GM12878 (cell line): ENCODE measurements around the gene PRTFDC1. TPM values are rescaled to one million over a fixed set of nuclear protein-coding genes. Genes with fewer than 3 reads are reported as not detected.
"Not testable (repeated sequence)": the region's sequence is repeated elsewhere in the genome, so short reads cannot be mapped to it uniquely, and the experiment has no call there.

ENCODE experiments used
- ATAC-seq: fragments of 200-7000 bp; cut with Tn5 transposase; 3 replicates; pipeline ENCODE4 v1.9.1; 2020; ENCODE audit warnings: mild to moderate bottlenecking, moderate library complexity
- BruUV-seq: library from RNA; stranded (reverse); fragments of 400-500 nt; replicated peaks from 2 replicates; lab custom pipeline; 2021; lab: Mats Ljungman, UMichigan
- CTCF ChIA-PET: fragments of 300-600 bp; sonication (Branson Sonifier 250); formaldehyde crosslinking; extraction: SDS; loops from one replicate; lab custom pipeline; 2021; ENCODE audit warnings: inconsistent platforms; lab: Yijun Ruan, JAX
- POLR2A ChIA-PET: fragments of 350-600 bp; formaldehyde crosslinking; extraction: SDS; loops from one replicate; lab custom pipeline; 2021; ENCODE audit warnings: inconsistent platforms; lab: Charles Lee
- RAD21 ChIA-PET: fragments of 300-600 bp; sonication (Branson Sonifier 250); formaldehyde crosslinking; loops from one replicate; lab custom pipeline; 2023; ENCODE audit warnings: antibody characterized with exemption; ENCODE audit not compliant: unreplicated experiment; lab: Charles Lee
- SMC1A ChIA-PET: fragments of 300-600 bp; sonication (Branson Sonifier 250); formaldehyde crosslinking; loops from one replicate; lab custom pipeline; 2023; ENCODE audit not compliant: unreplicated experiment, uncharacterized antibody; lab: Charles Lee
- DNase-seq: peaks from one replicate; pipeline ENCODE4 v3.0.0-alpha.2; 2011; ENCODE audit warnings: low read depth, low spot score
- FAIRE-seq: peaks from 3 replicates; lab custom pipeline; 2011; peaks lifted over from hg19 to GRCh38; lab: Jason Lieb, UNC
- H2AFZ ChIP-seq: 2 replicates; pipeline ENCODE4 v1.6.0; 2011; ENCODE audit warnings: low read depth, low read length, control low read depth; ENCODE audit not compliant: control insufficient read depth
- H3K27ac ChIP-seq: 2 replicates; pipeline ENCODE4 v1.5.1; 2011; ENCODE audit warnings: control low read depth; ENCODE audit not compliant: control insufficient read depth, insufficient read depth
- H3K27me3 ChIP-seq, 2 experiments: replicated peaks in 1 of 2; 2 replicates each; pipeline versions ENCODE4 v1.6.0 to v1.6.1; 2011; ENCODE audit warnings: low read length in 1 of 2; ENCODE audit not compliant: control insufficient read depth in 2 of 2, insufficient read depth in 2 of 2
- H3K36me3 ChIP-seq, 2 experiments: 2 replicates each; pipeline ENCODE4 v1.5.1; 2011; ENCODE audit warnings: low read length in 1 of 2; ENCODE audit not compliant: control insufficient read depth in 2 of 2, insufficient read depth in 2 of 2
- H3K4me1 ChIP-seq: 2 replicates; pipeline ENCODE4 v1.6.1; 2011; ENCODE audit warnings: mild to moderate bottlenecking, low read length, moderate library complexity, mixed read lengths; ENCODE audit not compliant: control insufficient read depth, insufficient read depth
- H3K4me2 ChIP-seq: 2 replicates; pipeline ENCODE4 v1.6.0; 2011; ENCODE audit warnings: control low read depth; ENCODE audit not compliant: control insufficient read depth, insufficient read depth
- H3K4me3 ChIP-seq: fragments of 200-600 bp; sonication (generic); 2 replicates; pipeline ENCODE4 v1.5.1; 2016
- H3K79me2 ChIP-seq: 2 replicates; pipeline ENCODE4 v1.6.0; 2011; ENCODE audit warnings: low read length; ENCODE audit not compliant: control insufficient read depth, insufficient read depth
- H3K9ac ChIP-seq: 2 replicates; pipeline ENCODE4 v1.8.0; 2011; ENCODE audit warnings: low read length, control low read depth, mixed read lengths; ENCODE audit not compliant: control insufficient read depth, insufficient read depth
- H3K9me3 ChIP-seq: replicated peaks from 3 replicates; pipeline ENCODE4 v1.5.1; 2011; ENCODE audit warnings: mild to moderate bottlenecking, low read length; ENCODE audit not compliant: control insufficient read depth, insufficient read depth
- H4K20me1 ChIP-seq: 2 replicates; pipeline ENCODE4 v1.6.0; 2011; ENCODE audit not compliant: control insufficient read depth, insufficient read depth
- FOXM1 ChIP-seq: IDR thresholded peaks from 2 replicates; pipeline ENCODE4 v1.6.1; 2012; ENCODE audit warnings: low read depth, mild to moderate bottlenecking, inconsistent platforms, low read length, moderate library complexity
- MTA3 ChIP-seq: IDR thresholded peaks from 2 replicates; pipeline ENCODE4 v1.6.1; 2012; ENCODE audit warnings: low read length, inconsistent platforms, borderline replicate concordance
- TCF3 ChIP-seq: IDR thresholded peaks from 2 replicates; pipeline ENCODE4 v1.6.1; 2012; ENCODE audit warnings: low read depth, mild to moderate bottlenecking, low read length, borderline replicate concordance; ENCODE audit not compliant: insufficient read depth
- WGBS: methylation state at CpG from one replicate; pipeline ENCODE4 v1.1.6; 2016; ENCODE audit warnings: low lambda C conversion rate; ENCODE audit not compliant: insufficient replicate concordance, insufficient coverage; ENCODE audit errors: missing lambda C conversion rate; 5-methylcytosine and 5-hydroxymethylcytosine counted together
- in situ Hi-C: fragments of 300-500 bp; cut with MboI; formaldehyde crosslinking; loops from 9 replicates; pipeline ENCODE4 v1.14.3; 2018; ENCODE audit warnings: mixed read lengths
- intact Hi-C: fragments of 100-400 bp; cut with micrococcal nuclease; formaldehyde crosslinking; loops from one replicate; pipeline ENCODE4 v1.14.2; 2022; ENCODE audit not compliant: unreplicated experiment
- polyA plus RNA-seq, 11 experiments: library from polyadenylated mRNA; depleted of rRNA in 4 of 11; unstranded in 6 of 11; stranded (reverse) in 5 of 11; fragments of >200 nt; fragmentation: Nextera tagmentation in 4 of 11; fragmentation: Illumina TruSeq in 1 of 11; extraction: Ambion mirVana in 4 of 11; extraction: Trizol in 1 of 11; gene quantifications; 1 replicate in 1 of 11; 2 replicates in 10 of 11; pipeline versions ENCODE4 v1.2.1 to v1.2.3, GENCODE V29; 2011 to 2016; ENCODE audit warnings: inconsistent platforms in 2 of 11, missing spikeins in 2 of 11, low read depth in 1 of 11
- total RNA-seq, 4 experiments: library from RNA; depleted of rRNA in 3 of 4; stranded (reverse); fragments of >200 nt in 3 of 4; fragmentation: Illumina TruSeq in 1 of 4; extraction: Trizol in 1 of 4; gene quantifications; 2 replicates each; pipeline versions ENCODE4 v1.2.1 to v1.2.3, GENCODE V29; 2013 to 2021
- TF ChIP-seq, protein P1 (sequence below): fragments of 450-650 bp; formaldehyde crosslinking; IDR thresholded peaks from 2 replicates; pipeline ENCODE4 v1.4.0; 2022; ENCODE audit warnings: mild to moderate bottlenecking, moderate library complexity
- TF ChIP-seq, protein P2 (sequence below): fragments of 450-650 bp; IDR thresholded peaks from 2 replicates; pipeline ENCODE4 v1.6.1; 2018; ENCODE audit warnings: mild to moderate bottlenecking, low read depth, moderate library complexity; ENCODE audit not compliant: partially characterized antibody

PRTFDC1 gene
- total and polyA plus RNA-seq, 10 of the 15 experiments (the other 5 are each of a cell fraction or from before 2014, with no cell fraction given), result 5.5 to 17.3 (median 11.3) TPM

DNA sequence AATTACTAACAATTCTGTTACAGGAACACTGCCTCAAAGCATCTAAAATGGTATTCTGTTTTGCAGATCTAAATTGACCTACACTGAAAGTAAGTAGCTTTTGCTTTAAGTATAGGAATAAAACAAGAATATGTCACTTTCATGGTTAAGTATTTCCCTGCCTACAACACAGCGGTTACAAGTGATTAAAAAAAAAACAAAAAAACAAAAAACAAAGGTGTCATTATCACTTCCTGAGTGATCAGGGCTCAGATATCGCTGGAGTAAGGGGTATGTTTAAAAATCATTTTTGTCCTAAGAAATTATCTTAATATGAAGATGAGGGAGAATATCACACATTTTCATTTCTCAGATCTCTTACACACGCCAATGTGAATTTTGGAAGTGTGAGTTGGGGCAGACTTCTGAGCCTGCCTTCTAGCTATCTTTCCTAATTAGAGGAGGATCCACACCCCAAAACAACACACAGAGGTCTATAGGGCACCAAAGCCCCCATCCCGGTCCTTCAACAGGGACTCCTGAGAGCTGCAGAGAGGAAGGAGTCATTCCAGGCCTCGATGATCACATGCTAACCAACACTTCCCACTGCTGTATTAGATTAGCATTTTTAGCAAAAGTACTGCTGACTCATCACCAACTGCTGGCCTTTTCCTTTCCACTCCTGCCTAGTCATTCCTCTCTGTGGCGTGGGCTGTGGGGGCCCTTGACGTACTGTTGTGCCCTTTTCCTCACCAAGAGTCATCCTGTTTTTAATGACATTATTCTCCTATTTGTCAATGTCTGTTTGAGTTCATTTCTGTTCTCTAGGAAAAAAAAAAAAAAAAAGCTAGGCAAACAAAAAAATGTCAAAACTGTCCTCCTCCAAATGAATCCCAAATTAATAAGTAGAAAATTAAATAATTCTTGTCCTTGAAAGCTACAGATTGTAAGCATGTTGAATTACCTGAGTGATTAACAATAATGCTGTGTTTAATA lies 31.2 kb downstream of the PRTFDC1 start (continued):
- 0 out of 2 replicates have a peak, but pooled peaks have one; percentile 60 for TF ChIP-seq TCF3
- TF ChIP-seq, protein P1, sequence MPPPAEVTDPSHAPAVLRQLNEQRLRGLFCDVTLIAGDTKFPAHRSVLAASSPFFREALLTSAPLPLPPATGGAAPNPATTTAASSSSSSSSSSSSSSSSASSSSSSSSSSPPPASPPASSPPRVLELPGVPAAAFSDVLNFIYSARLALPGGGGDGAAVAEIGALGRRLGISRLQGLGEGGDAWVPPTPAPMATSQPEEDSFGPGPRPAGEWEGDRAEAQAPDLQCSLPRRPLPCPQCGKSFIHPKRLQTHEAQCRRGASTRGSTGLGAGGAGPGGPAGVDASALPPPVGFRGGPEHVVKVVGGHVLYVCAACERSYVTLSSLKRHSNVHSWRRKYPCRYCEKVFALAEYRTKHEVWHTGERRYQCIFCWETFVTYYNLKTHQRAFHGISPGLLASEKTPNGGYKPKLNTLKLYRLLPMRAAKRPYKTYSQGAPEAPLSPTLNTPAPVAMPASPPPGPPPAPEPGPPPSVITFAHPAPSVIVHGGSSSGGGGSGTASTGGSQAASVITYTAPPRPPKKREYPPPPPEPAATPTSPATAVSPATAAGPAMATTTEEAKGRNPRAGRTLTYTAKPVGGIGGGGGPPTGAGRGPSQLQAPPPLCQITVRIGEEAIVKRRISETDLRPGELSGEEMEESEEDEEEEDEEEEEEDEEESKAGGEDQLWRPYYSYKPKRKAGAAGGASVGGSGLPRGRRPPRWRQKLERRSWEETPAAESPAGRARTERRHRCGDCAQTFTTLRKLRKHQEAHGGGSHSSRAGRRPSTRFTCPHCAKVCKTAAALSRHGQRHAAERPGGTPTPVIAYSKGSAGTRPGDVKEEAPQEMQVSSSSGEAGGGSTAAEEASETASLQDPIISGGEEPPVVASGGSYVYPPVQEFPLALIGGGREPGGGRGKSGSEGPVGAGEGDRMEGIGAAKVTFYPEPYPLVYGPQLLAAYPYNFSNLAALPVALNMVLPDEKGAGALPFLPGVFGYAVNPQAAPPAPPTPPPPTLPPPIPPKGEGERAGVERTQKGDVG (CRISPR knock-in tag), result no peak
- TF ChIP-seq FOXM1, result peak; percentile 51; the same call in 1 of the 2 replicates
- TF ChIP-seq, protein P2, sequence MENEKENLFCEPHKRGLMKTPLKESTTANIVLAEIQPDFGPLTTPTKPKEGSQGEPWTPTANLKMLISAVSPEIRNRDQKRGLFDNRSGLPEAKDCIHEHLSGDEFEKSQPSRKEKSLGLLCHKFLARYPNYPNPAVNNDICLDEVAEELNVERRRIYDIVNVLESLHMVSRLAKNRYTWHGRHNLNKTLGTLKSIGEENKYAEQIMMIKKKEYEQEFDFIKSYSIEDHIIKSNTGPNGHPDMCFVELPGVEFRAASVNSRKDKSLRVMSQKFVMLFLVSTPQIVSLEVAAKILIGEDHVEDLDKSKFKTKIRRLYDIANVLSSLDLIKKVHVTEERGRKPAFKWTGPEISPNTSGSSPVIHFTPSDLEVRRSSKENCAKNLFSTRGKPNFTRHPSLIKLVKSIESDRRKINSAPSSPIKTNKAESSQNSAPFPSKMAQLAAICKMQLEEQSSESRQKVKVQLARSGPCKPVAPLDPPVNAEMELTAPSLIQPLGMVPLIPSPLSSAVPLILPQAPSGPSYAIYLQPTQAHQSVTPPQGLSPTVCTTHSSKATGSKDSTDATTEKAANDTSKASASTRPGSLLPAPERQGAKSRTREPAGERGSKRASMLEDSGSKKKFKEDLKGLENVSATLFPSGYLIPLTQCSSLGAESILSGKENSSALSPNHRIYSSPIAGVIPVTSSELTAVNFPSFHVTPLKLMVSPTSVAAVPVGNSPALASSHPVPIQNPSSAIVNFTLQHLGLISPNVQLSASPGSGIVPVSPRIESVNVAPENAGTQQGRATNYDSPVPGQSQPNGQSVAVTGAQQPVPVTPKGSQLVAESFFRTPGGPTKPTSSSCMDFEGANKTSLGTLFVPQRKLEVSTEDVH, result no peak
- no peak for TF ChIP-seq MTA3

DNA sequence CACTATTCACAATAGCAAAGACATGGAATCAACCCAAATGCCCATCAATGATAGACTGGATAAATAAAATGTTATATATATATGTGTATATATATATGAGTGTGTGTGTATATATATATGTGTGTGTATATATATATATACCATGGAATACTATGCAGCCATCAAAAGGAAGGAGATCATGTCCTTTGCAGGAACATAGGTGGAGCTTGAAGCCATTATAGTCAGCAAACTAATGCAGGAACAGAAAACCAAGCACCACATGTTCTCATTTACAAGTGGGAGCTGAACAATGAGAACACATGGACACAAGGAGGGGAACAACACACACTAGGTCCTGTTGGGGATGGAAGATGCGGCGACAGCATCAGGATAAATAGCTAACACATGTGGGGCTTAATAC lies 32.2 kb downstream of the PRTFDC1 start:
- ChIA-PET CTCF (interaction anchor here (1.3 to 2.7 kb wide), 4 partner anchors 10 to 25 kb away, joined by 4 to 12 read pairs (median 8); no protein-coding TSS in a partner anchor), SMC1A (interaction anchor here (0.8 to 9.9 kb wide), 10 partner anchors 10 to 215 kb away, joined by 3 to 152 read pairs (median 5); partner anchors contain the start of gene PRTFDC1), POLR2A (interaction anchor here (0.7 to 2.7 kb wide), 8 partner anchors 10 to 160 kb away, joined by 3 to 22 read pairs (median 4); no protein-coding TSS in a partner anchor), RAD21 (interaction anchor here (0.9 to 3.1 kb wide), 7 partner anchors 10 to 195 kb away, joined by 3 to 38 read pairs (median 10); no protein-coding TSS in a partner anchor)
- WGBS, result 95% methylated on average over 2 of the region's 2 CpGs
- BruUV-seq, H4K20me1 ChIP-seq, DNase-seq, ATAC-seq, H3K36me3 ChIP-seq, H3K4me3 ChIP-seq, H3K9me3 ChIP-seq, H3K4me2 ChIP-seq, H3K27me3 ChIP-seq, H3K9ac ChIP-seq, H3K79me2 ChIP-seq, H2AFZ ChIP-seq, H3K4me1 ChIP-seq, H3K27ac ChIP-seq, FAIRE-seq: not testable (repeated sequence)
- intact Hi-C loops (loop anchor here (2.0 to 5.0 kb wide), 2 partner anchors 19 to 268 kb away; no protein-coding TSS in a partner anchor), in situ Hi-C loops (loop anchor here (25.0 kb wide), 1 partner anchor 1517 kb away; the partner anchor contains the start of gene APBB1IP)
